SK-MEL-5 (cell line): ENCODE results near the gene CCDC12. TPM values are rescaled to one million over a fixed set of nuclear protein-coding genes. Genes with fewer than 3 reads are reported as not detected.

Source experiments
- DNase-seq: peaks from one replicate; pipeline ENCODE4 v3.0.0-alpha.2; 2016; ENCODE audit warnings: low read depth, low spot score
- in situ Hi-C: cut with HindIII; loops from 2 replicates; pipeline ENCODE4 v1.10.0; 2016; ENCODE audit warnings: low sequenced_read_pairs, high pct_unique_total_duplicates, low pct_unique_long_range_greater_than_20kb
- total RNA-seq: library from RNA; depleted of rRNA; stranded (reverse); fragments of >200 nt; shearing (Covaris generic); gene quantifications from 2 replicates; pipeline ENCODE4 v1.2.3, GENCODE V29; 2014

Gene CCDC12
- total RNA-seq, 1 experiment from 2014 or later: 24.6 TPM

GRCh38 chr3:46935168-46935858 lies 41.2 kb downstream of the CCDC12 start:
- peak; percentile 73 for DNase-seq
- in situ Hi-C loops: no loop called here

GRCh38 chr3:46934498-46935167 lies 41.9 kb downstream of the CCDC12 start:
- in situ Hi-C loops: no loop called here
- DNase-seq: no peak

- in situ Hi-C loops: no loop called here
- DNase-seq: no peak
Measured at GRCh38 chr3:46934072-46934471, 42.5 kb downstream of the CCDC12 start.

- in situ Hi-C loops: no loop called here
- DNase-seq: no peak
Measured at GRCh38 chr3:46933261-46933660, 43.3 kb downstream of the CCDC12 start.

GRCh38 chr3:46932455-46933225 lies 43.9 kb downstream of the CCDC12 start:
- in situ Hi-C loops: no loop called here
- no peak for DNase-seq

GRCh38 chr3:46931631-46932331 lies 44.8 kb downstream of the CCDC12 start:
- peak; percentile 75 for DNase-seq
- in situ Hi-C loops: no loop called here

- DNase-seq: peak; percentile 23
- in situ Hi-C loops: no loop called here
Measured at GRCh38 chr3:46930945-46931403, 45.6 kb downstream of the CCDC12 start.

GRCh38 chr3:46930166-46930944 lies 46.2 kb downstream of the CCDC12 start:
- in situ Hi-C loops: no loop called here
- no peak for DNase-seq

- in situ Hi-C loops: no loop called here
- DNase-seq: no peak
Measured at GRCh38 chr3:46929324-46929723, 47.2 kb downstream of the CCDC12 start.

- in situ Hi-C loops: no loop called here
Measured at GRCh38 chr3:46928282-46928681, 48.3 kb downstream of the CCDC12 start.

GRCh38 chr3:46927718-46928073 lies 48.8 kb downstream of the CCDC12 start:
- in situ Hi-C loops: no loop called here
- DNase-seq: no peak

More at GRCh38 chr3:46928282-46928681, 48.3 kb downstream of the CCDC12 start:
- no peak for DNase-seq

GRCh38 chr3:46926871-46927717 lies 49.5 kb downstream of the CCDC12 start:
- DNase-seq: no peak
- in situ Hi-C loops: no loop called here

GRCh38 chr3:46926447-46926846 lies 50.1 kb downstream of the CCDC12 start:
- in situ Hi-C loops: no loop called here
- no peak for DNase-seq

- no peak for DNase-seq
Measured at GRCh38 chr3:46926039-46926438, 50.5 kb downstream of the CCDC12 start.

GRCh38 chr3:46925585-46925934 lies 51.0 kb downstream of the CCDC12 start:
- DNase-seq: no peak
- in situ Hi-C loops: no loop called here

More at GRCh38 chr3:46926039-46926438, 50.5 kb downstream of the CCDC12 start:
- in situ Hi-C loops: no loop called here

GRCh38 chr3:46924921-46925584 lies 51.5 kb downstream of the CCDC12 start:
- in situ Hi-C loops: no loop called here

More at GRCh38 chr3:46924921-46925584, 51.5 kb downstream of the CCDC12 start:
- no peak for DNase-seq
